Urothelium cell line (cell line): ENCODE results near the gene G0S2.

Source experiments
- DNase-seq: peaks from one replicate; pipeline ENCODE4 v3.0.0; 2011; ENCODE audit warnings: low spot score, mixed read lengths
- FAIRE-seq: peaks from 2 replicates; lab custom pipeline; 2011; peaks lifted over from hg19 to GRCh38; lab: Jason Lieb, UNC

Gene G0S2, protein sequence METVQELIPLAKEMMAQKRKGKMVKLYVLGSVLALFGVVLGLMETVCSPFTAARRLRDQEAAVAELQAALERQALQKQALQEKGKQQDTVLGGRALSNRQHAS

DNA sequence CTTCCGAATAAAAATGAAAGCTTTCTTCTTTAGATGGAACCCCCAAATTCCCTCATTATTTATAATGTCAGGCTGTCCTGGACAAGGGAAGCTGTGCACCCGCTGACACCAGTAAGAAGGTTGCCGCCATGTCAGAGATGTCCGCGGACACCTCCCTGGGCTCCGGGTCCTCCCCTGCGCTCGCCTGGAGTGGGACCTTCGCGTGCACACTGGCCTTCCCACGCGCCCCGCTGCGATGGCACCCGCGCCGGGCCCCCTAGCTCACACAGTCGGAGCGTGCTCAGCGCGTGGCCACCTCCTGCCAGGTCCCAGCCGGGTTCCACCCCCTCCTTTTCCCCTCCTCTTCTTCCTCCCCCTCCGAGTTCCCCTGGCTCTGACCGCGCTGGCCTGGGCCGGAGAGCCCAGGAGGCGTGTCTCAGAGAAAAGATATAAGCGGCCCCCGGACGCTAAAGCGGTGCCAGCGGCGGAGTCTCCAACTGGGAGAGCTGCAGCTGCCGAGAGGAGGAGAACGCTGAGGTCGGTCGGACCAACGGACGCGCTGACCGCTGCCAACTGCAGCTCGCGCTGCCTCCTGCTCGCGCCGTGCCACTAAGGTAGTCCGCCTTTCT is at the start of gene G0S2:
Gene G0S2 (plus strand): TSS at position 456 of the 608 bp plus-strand sequence. CDS start 273 bp downstream, outside the sequence.
- DNase-seq (no peak), FAIRE-seq (no peak)

DNA sequence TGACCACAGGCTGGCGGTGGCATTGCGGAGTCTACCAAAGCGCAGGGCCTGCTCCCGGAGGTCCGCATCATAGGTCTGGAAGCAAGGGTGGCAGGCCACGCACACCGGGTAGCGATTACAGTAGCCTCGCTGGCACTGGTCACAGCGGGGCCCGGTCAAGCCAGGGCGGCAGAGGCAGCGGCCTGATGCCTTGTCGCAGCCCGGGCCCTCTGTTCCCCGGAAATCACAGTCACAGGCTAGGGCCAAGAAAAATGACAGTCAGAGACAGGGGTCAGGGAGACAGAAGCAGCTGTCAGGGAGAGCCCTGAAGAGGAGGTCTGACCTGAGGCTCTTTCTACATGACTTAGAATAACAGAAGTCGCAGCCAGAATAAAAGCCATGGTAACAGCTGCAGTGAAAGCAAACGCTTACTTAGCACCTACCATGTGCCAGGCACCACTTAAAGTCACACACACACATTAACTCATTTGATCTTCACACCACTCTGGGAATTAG is 49.4 kb upstream of the G0S2 start:
- FAIRE-seq, result no peak

DNA sequence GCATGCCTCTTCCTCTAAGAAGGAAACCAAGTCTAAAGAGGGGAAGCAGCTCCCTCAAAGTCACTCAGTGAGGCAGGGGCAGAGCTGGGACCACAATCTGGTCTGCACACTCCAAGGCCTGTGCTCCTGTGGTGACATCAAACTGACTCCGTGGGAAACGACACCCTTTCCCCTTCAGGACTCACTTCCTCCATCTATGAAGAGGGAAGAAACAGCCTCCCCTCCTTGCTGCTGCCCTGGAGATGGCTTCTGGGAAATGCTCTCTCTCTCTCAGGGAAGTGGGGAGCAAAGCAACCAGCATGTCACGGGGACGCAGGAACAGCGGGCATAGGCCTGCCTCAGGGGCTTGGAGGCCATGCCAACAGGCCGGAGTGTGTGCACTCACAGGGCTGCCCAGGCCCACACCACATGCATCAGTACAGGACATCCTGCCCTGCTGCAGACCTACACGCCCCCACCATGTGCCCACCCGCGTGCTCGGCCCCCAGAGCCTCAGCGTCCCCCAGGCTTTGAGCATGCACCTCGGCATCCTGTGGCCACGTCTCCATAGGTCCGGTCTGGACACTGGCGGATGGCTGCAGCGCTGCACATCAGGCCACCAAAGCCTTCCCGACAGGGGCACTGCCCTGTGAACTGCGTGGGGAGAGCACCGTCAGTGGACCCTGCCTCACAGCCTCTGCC is 48.7 kb upstream of the G0S2 start:
- no peak for DNase-seq
- FAIRE-seq, result peak; percentile 9

More for the DNA sequence above, 49.4 kb upstream of the G0S2 start:
- no peak for DNase-seq

DNA sequence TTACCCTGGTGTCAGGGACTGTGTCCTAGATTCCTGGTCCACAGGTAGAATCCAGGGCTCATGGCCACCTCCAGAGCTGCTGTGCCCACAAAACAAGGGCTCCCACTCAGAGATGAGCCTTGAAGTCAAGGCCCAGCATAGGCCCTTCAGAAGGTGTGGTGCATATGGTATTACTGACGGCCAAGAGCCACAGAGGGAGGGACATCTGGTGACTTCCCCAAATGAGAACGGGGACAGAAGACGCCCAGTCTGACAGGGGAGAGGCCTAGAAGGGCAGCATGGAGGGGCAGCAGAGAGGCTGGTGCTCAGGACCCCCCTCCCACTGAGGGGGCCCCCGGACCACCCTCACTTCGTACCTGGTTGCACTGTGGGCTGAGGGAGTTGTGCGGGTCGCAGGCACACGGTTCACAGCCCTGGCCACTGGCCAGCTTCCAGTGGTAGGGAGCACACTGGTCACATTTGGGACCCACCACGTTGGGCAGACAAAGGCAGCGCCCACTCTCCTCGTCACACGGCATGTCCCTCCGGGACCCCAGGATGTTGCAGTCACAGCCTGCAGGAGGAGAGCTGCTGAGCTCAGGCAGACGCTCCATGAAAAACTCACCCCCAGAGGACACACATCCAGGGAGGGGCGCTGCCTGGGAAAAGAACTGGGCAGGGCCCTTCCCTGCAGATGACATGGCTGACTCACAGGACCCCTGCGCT is 48.0 kb upstream of the G0S2 start:
- DNase-seq (no peak), FAIRE-seq (no peak)

DNA sequence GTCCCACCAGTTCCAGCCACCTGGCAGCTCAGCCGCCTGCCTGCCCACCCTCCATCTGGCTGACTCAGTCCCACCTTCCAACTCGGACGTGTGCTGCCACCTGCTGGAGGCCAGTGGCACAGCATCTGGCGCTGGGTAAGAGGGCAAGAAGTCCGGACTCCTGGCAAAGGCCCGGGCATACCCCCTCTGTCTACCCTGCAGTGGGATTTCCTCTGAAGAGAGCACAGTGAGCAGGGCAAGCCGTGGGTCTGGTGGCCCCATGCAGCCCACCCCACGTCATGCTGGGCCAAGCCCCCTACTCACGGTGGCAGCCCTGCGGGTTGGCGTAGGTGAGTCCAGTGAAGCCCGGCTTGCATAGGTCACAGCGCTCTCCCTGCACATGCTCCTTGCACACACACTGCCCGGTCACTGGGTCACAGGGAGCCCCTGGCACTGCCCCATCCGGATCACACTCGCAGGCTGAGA is 47.4 kb upstream of the G0S2 start:
- peak; percentile 72 for DNase-seq
- peak; percentile 71 for FAIRE-seq

DNA sequence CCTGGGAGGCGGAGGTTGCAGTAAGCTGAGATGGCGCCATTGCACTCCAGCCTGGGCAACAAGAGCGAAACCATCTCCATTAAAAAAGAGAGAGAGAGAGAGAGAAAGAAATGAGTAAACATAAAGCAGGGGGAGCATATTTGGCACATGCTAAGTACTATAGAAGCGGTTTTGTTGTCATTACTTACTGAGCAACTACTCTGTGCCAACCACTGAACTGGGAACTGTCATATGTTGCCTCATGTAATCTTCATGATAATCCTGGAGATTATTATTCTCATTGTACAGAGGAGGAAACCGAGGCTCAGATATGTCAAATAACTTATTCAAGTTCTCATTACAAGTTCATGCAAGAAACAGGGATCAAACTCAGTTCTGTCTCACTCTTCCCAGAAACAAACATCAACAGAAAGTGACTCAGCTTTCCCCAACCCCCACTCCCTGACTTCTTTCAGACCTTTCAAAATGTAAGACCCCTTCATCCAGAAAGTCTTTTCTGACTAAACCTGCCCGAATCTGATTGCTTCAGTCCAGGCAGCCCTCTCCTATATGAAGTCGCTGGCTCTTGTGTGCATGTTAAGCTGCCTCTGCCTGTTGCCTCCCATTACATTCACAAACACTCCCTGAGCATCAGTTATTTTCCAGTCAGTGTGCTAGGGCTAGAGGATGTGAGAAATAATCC is 46.5 kb upstream of the G0S2 start:
- FAIRE-seq (no peak), DNase-seq (no peak)

DNA sequence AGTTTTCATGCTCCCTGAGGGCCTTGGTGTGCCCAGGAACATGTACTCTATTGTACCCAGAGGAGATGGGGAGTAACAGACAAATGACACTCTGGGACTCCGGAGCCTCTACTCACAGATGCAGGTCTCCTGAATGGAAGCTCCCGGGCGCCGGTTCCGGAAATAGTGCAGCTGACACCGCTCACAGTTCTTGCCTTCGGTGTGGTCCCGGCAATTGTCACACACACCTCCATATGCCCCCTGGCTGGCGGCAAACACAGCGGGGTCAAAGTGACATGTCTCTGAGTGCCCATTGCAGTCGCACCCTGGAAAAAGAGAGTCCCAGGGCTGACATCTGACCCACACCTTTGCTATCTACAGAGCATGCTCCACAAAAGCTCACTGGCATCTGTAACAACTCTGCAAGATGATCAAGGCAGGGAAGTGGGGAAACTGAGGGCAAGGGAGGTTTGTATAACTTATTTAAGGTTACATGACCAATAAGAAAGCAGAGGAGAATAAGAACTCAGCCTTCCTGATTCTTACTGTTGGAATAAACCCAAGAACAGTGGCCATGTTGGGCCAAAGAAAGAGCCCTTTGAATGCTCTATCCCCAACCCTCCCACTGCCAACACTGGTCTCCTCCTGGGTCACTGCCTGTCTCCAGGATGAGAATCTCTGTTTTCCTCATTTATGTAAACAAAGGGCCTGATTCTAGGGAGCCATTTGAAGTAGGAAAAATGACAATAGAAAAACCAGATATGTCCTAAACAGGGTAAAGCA is 45.4 kb upstream of the G0S2 start:
- FAIRE-seq, result no peak
- DNase-seq, result no peak

DNA sequence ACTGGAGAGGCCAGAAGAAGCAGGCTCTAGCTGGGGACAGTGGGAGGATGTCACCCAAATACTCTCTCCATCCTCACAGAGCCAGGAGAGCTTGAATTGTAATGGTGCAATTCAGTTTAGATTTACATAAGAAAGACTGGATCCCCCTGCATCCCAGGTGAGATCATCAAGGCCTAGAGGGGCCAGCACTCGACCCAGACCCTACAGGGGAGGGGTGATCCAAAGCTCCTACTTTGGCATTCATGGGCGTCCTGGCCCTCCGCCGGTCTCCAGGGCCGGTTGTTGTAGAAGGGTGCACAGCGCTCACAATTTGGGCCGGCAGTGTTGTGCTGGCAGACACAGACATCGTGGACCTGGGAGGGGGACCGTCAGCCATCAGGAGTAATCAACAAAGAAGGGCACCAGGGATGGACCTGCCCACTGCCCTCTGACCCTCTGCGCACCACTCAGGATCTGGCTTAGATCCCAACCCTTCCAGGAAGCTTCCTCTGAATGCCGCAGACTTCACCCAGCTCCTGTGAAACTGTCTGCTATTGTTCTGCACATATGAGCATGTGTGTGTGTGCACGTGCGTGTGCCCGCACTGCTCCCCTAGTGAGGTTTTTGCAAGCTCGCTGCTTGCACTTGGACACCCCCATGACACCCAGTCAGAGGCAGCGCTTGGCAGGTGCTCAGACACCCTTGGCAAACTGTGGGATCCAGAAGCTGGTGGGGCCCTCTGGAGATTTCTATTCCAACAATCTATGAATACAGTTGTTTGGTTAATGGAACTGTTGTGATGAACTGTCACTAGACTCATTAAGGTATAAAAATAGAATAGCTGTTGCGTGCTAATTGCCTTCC is 44.6 kb upstream of the G0S2 start:
- DNase-seq, result no peak
- no peak for FAIRE-seq

DNA sequence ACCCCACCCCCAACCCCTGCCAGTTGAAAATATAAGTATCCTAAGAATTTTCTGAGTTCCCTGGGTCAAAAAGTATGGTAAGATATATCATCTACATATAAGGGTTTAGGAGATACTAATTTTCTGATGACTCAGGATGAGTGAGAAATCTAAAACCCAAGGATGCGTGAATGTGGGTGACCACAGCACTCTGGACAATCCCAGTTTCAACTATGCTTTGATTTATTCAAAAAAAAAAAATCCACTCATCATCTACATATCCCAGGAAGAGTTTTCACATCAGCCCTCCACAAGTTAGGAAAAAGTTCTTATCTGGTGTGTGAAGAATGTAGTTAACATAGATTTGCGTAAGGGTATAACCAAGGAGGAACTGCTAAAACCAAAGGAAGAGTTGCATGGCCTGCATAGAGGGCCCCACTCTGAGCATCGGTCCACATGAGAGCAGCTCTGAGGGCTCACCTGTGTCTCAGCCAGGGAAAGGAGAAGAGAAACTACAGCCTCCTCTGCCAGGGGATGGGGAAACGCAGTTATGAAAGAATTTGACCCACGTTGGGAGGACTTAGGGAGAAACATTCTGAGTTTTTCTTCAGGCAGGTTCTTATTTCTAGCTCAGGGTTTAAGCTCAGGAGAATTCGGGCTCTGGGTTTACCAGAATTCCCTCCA is 41.7 kb upstream of the G0S2 start:
- DNase-seq (no peak), FAIRE-seq (no peak)

DNA sequence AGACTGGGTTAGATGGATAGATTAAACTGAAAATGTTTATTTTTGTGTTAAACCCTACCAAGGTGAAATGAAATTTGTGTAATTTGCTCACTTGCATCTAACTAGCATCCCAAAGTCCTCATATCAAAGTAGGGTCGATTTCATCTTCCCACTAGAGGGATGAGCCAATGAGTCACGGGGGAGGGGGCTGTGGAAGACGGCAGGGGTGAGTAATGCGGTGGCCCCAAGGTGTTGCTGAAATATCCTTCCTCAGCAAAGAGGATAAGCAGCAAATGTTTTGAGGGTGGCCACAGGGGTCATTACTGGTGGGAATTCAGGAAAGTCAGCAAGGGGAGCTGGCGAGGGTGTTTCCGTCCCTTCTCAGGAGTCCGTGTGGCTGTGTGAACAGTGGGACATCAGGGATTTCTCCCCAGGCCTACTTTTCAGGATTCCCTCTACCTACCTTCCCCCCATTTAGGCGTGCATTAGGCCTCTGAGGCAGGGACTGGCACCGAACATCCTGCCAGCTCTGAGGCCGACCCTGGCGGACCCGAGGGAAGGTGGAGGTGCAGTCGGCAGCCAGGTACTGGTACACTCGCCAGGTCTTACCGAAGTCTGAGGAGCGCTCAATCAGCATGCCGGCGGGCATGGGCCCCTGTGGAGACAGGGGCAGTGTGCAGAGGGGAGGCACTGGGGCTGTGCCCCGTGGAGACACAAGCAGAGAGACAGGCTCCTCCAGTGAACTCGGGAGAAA is 41.0 kb upstream of the G0S2 start:
- FAIRE-seq, result no peak
- no peak for DNase-seq

DNA sequence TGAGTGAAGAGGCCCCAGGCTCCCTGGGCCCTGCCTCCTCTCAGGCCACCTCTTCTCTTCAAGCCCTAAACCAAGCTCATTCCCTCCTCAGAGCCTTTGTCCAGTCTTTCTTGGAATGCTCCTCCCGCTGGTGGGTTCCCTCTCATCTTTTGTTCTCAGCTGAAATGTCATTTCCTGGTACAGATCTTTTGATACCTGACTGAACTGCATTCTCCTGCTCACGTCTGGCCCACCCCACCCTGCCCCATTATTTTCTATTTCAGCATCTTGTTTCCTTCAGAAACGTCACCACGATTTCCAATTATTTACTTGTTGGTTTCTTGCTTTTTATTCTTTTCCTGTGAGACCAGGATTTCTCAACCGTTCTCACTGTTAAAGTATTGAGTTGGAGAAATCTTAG is 39.4 kb upstream of the G0S2 start:
- DNase-seq (no peak), FAIRE-seq (no peak)

DNA sequence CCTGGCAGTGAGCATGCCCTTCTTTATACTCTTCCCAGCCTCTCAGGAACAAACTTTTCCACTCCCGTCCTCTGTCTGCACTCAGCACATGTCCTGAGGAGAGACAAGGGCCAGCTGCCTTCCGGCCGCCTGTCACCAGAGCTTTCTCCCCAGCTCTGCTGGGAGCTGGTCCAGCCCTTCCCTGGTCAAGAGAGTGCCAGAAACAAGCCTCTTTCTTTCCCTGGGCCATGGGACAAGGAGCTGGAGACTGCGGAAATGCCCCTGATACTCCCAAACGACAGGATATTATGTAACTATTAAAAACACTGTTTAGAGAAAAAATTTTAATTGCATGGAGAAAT is 33.4 kb upstream of the G0S2 start:
- no peak for FAIRE-seq

DNA sequence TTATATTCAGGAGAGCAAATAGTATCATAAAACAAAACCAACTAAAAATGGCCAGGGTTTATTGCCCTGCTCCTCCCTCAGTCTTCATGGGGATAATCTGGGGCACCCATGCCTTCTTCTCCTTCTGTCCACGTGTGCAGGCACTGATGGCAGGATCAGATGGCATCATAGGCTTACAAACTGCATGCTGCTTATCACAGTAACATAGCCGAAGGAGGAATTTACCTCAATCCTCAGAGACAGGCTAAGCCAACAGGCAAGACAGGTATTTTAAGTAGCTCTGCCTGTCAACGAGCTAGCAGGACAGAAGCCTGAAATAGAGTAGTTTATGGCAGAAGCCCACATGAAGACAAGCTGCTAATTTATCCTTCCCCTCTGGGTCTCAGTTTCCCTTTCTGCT is 32.4 kb upstream of the G0S2 start:
- DNase-seq (no peak), FAIRE-seq (no peak)

More for the DNA sequence above, 33.4 kb upstream of the G0S2 start:
- no peak for DNase-seq

DNA sequence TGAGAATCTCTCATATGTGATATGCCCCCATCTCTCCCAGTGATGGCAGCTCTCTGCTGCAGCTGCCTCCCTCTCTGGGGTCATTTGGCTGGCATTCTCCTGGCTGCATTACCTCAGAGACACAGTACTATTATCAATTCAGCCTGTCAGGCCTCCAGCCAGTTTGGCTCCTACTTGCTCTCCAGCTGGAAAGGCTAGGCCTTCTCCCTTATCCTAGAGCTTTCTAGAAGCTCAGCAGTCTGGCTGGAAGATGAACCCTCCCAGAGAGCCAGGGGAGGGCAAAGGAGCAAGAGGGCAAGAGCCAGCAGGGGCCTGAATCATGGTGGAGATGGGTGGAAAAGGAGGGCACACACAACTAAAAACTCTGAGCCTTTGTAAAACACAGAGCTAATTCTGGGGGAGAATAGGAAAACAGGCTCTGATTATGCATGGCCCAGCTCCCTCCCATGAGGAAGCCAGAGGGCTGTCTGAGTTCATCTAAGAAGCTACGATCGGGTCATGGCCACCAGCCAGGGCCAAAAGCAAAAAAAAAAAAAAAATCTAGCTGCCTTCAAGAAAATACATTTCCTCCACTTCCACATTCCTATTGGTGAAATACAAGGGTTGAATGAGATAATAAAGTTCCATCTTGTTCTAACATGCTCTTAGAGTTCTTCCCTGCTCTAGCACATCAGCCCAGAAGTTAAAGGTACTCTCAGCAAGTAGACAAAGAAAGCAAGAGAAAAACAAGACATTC is 31.8 kb upstream of the G0S2 start:
- FAIRE-seq (no peak), DNase-seq (no peak)

DNA sequence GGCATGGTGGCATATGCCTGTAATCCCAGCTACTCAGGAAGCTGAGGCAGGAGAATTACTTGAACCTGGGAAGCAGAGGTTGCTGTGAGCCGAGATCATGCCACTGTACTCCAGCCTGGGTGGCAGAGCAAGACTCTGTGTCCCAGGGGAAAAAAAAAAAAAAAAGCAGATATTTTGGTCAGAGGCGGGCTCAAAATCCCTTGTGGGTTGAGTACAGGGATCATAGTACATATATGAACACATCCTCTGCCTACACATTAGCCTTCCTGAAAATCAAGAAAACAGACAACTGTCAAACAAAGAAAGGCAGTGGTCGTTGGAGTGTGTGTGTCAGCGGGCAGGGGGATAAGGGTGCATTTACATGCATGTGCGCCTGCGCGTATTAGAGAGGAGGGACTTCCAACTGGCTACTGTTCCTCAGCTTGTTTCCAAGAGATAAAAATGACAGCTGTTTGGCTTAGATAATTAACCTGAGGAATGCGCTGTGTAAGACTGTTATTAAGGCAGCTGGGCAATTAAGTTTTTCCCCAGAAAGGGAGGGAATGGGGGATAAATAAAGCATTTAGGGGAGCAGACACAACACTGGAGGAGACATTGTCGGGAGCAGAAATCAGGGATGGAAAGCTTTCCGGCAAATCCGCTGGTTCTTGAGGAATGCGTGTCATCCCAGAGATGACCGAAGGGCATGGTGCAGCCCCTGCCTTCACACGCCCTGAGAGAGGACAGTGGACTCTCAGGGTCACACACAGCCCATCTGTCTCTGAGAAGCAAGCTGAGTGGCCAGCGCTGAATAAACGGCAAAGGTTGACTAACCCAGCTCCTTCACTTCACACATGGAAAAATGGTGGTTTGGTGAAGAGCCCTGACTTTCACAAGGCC is 29.4 kb upstream of the G0S2 start:
- DNase-seq, result no peak
- no peak for FAIRE-seq

DNA sequence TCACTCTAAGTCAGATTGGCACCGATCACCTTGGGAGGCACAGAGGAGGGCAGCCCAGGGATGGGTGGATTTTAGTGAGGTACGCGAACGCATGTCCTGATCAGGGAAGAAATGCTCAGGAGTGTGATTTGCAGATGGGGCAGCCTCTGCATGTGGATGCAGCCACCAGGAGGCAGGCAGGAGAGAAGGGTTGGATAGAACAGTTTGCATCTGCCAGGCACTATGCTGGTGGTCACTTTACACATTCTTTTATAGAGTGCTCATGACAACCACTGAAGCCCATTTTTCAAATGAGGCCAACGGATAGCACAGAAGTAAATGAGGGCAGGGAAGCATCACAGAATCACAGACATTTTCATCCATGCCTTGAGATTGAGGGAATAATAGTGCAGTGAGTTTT is 28.7 kb upstream of the G0S2 start:
- FAIRE-seq, result peak; percentile 82
- no peak for DNase-seq

DNA sequence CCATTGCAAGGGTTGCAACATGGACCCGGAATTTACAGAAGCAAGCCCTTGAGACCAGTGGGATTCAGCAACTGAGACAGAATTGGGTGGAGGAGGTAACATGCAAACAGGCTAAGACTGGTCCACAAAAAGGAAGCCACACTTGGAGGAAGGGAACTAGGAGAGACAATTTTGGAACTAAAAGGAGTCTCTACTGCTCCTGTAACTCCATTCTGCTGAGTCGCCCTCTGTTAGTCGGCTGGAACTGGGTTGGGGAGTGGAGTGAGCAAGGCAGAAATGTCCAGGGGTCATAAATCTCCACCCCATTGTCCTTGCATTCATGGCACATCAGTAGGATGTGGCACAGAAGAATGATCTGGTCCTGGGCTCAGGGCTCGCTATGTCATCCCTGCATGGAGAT is 28.1 kb upstream of the G0S2 start:
- FAIRE-seq (no peak), DNase-seq (no peak)
